Heart left ventricle (tissue), 16 donors: ENCODE data around the gene DBR1. TPM values are rescaled to one million over a fixed set of nuclear protein-coding genes. Genes with fewer than 3 reads are reported as not detected.

ENCODE experiments used
- ATAC-seq, 4 donors: fragments of 200-7000 bp; cut with Tn5 transposase; one replicate each; pipeline ENCODE4 v1.9.1; 2020 to 2022; ENCODE audit warnings: moderate library complexity in 4 of 4, mild to moderate bottlenecking in 3 of 4, moderate number of reproducible peaks in 1 of 4
- DNase-seq, 5 donors: peaks; one replicate each; pipeline ENCODE4 v3.0.0-alpha.2; 2020
- H3K27ac ChIP-seq, 12 donors: fragments of 200-600 bp; sonication (generic) in 4 of 12; one replicate each; pipeline versions ENCODE4 v1.5.0 to v1.8.0; 2016 to 2022; ENCODE audit warnings: mild to moderate bottlenecking in 2 of 12
- H3K27me3 ChIP-seq, 9 donors: fragments of 200-600 bp; sonication (generic) in 2 of 9; one replicate each; pipeline versions ENCODE4 v1.5.1 to v1.8.0; 2016 to 2022; ENCODE audit warnings: mild to moderate bottlenecking in 3 of 9
- H3K36me3 ChIP-seq, 9 donors: fragments of 200-600 bp; sonication (generic) in 2 of 9; one replicate each; pipeline versions ENCODE4 v1.5.0 to v1.8.0; 2018 to 2022; ENCODE audit warnings: mild to moderate bottlenecking in 2 of 9
- H3K4me1 ChIP-seq, 12 donors: fragments of 200-600 bp; sonication (generic) in 4 of 12; one replicate each; pipeline versions ENCODE4 v1.5.0 to v1.8.0; 2016 to 2022; ENCODE audit warnings: mild to moderate bottlenecking in 3 of 12
- H3K4me3 ChIP-seq, 12 donors: fragments of 200-600 bp; sonication (generic) in 4 of 12; one replicate each; pipeline versions ENCODE4 v1.5.0 to v1.8.0; 2017 to 2022; ENCODE audit warnings: mild to moderate bottlenecking in 9 of 12, moderate library complexity in 4 of 12
- H3K9me3 ChIP-seq, 12 donors: fragments of 200-600 bp; sonication (generic) in 4 of 12; one replicate each; pipeline versions ENCODE4 v1.5.0 to v1.8.0; 2016 to 2022; ENCODE audit warnings: mild to moderate bottlenecking in 1 of 12
- POLR2A ChIP-seq, 2 donors: fragments of 450-650 bp; IDR thresholded peaks; one replicate each; pipeline ENCODE4 v1.6.1; 2017; ENCODE audit warnings: antibody characterized with exemption in 2 of 2, mild to moderate bottlenecking in 2 of 2, moderate library complexity in 2 of 2
- WGBS, 4 donors: extraction: QIAGEN DNeasy Blood & Tissue Kit in 2 of 4; methylation state at CpG; one replicate each; pipeline versions ENCODE4 v1.1.5 to v1.1.7; 2013 to 2018; 5-methylcytosine and 5-hydroxymethylcytosine counted together
- intact Hi-C, 10 donors: fragments of 100-400 bp; cut with DNase I; formaldehyde crosslinking; loops; one replicate each; pipeline versions ENCODE4 v1.11.1 to v1.14.2; 2022
- polyA plus RNA-seq, 2 donors: library from polyadenylated mRNA; stranded (reverse); fragments of 200-250 nt; gene quantifications; one replicate each; pipeline ENCODE4 v1.2.3, GENCODE V29; 2013
- total RNA-seq, 9 donors: library from RNA; depleted of rRNA in 2 of 9; stranded (reverse); fragments of >200 nt in 2 of 9; fragmentation: NEBNext Ultra II Directional in 3 of 9; extraction: Animal tissue kit (Norgen Biotek cat#: 25700) in 3 of 9; gene quantifications; one replicate each; pipeline versions ENCODE4 v1.1.0 to v1.2.4, GENCODE V29; 2016 to 2023
- TF ChIP-seq, protein P1 (sequence below), 12 donors: fragments of 200-600 bp; sonication (generic) in 4 of 12; IDR thresholded peaks; one replicate each; pipeline versions ENCODE4 v1.5.0 to v1.8.0; 2018 to 2022; ENCODE audit warnings: antibody characterized with exemption in 12 of 12, mild to moderate bottlenecking in 5 of 12
- donor health status: ischemic (EF 13 %, LVEDD 7.1; RV severe dilation, severe dysfunction).
- donor health status: healthy with polysubstance abuse.
- donor health status: DM: no; HTN: yes; CAD: no.
- donor health status: DM: no; HTN: no; CAD: no.
- donor health status: ischemic (EF 25% LVEDD 6.9; RV normal size, moderate dysfunction).
- donor health status: ischemic (EF 25% LVEDD 5.7; RV mildly dilated, moderate dysfunction).
- donor health status: healthy.
- donor health status: DM: yes; HTN: yes; CAD: no.
- donor health status: ischemic (EF 35%, LVEDD 5.7; RV mildly dilated, moderate dysfunction).
- donor health status: nonischemic (EF 11% LVEDD 7.7; RV severe dilation, severe dysfunction).
- donor health status: DM: yes; HTN: yes; CAD: no.
- donor health status: PGD.
- donor health status: ischemic (EF 29% LVEDD 5.4; RV normal size, mild dysfunction).
- donor health status: nonischemic (EF 23%, LVEDD 6.1; RV moderate dilation, normal function).

The DBR1 gene
- total and polyA plus RNA-seq, 11 donors: 3.2 to 11.0 (median 7.9) TPM

DNA sequence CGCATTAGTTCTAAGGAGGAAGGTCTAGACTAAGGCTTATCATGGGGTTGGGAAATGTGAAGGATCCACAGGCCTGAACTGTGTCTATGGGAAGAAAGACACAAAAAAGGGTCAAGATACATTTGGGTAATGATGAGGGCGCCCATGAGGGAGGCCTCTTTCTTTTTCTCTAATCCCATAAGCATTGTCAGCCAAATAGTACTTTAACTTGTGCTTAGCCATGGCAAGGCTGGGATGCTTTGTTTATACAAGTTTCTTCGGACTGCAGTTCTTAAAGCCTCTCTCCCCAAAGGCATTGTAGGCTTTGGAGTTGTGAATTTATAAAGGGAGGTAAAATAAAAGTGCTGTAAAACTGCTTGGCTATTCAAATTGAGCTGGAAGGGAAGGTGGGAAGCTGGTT lies 35.8 kb upstream of the DBR1 start:
- TF ChIP-seq, protein P1, sequence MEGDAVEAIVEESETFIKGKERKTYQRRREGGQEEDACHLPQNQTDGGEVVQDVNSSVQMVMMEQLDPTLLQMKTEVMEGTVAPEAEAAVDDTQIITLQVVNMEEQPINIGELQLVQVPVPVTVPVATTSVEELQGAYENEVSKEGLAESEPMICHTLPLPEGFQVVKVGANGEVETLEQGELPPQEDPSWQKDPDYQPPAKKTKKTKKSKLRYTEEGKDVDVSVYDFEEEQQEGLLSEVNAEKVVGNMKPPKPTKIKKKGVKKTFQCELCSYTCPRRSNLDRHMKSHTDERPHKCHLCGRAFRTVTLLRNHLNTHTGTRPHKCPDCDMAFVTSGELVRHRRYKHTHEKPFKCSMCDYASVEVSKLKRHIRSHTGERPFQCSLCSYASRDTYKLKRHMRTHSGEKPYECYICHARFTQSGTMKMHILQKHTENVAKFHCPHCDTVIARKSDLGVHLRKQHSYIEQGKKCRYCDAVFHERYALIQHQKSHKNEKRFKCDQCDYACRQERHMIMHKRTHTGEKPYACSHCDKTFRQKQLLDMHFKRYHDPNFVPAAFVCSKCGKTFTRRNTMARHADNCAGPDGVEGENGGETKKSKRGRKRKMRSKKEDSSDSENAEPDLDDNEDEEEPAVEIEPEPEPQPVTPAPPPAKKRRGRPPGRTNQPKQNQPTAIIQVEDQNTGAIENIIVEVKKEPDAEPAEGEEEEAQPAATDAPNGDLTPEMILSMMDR (IDR thresholded peaks at IDR 0.05): no peak
- no peak for TF ChIP-seq POLR2A (IDR thresholded peaks at IDR 0.05)
- Histone ChIP-seq H3K4me3 (no peak overlapping the region), H3K36me3 (peaks cover 0 to 26% (median 13%) of the 10 kb centered on the region in 9 donors), H3K9me3 (no peaks in the 10 kb centered on the region), H3K27me3 (no peaks in the 10 kb centered on the region), H3K4me1 (peaks cover 0 to 12% (median under 1%) of the 10 kb centered on the region in 12 donors), H3K27ac (no peak overlapping the region)
- no peak for ATAC-seq
- DNase-seq: no peak
- intact Hi-C loops: no loop called here
- 87 to 91% (median 88%) methylated on average over 3 of the region's 3 CpGs for WGBS, 4 donors

DNA sequence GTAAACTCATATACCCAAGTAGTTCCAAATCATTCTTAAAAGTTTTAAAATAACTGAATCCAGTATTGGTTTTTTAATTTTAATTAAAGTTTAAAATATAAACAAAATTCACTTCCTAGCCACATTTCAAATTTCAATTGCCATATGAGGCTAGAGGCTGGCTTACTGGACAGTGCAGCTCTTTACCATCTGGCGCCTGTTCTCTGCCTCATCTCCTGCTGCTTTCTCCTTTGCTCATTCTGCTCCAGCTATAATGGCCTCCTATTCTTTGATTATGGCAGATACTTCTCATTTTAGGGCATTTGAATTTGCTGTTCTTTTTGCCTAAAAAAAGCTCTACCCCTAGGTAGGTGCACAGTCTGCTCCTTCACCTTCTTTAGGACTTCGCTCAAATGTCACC lies 31.5 kb upstream of the DBR1 start:
- Histone ChIP-seq H3K36me3 (peaks cover 0 to 6% (median 0%) of the 10 kb centered on the region in 9 donors), H3K27ac (no peak overlapping the region), H3K4me1 (peaks cover 0 to 40% (median 10%) of the 10 kb centered on the region in 12 donors), H3K4me3 (no peak overlapping the region), H3K27me3 (no peaks in the 10 kb centered on the region), H3K9me3 (no peaks in the 10 kb centered on the region)
- WGBS, 4 donors: 94 to 99% (median 97%) methylated on average over 2 of the region's 2 CpGs
- no peak for ATAC-seq
- intact Hi-C loops: no loop called here
- no peak for TF ChIP-seq POLR2A (IDR thresholded peaks at IDR 0.05)
- TF ChIP-seq, protein P1 (IDR thresholded peaks at IDR 0.05): no peak
- DNase-seq: no peak

DNA sequence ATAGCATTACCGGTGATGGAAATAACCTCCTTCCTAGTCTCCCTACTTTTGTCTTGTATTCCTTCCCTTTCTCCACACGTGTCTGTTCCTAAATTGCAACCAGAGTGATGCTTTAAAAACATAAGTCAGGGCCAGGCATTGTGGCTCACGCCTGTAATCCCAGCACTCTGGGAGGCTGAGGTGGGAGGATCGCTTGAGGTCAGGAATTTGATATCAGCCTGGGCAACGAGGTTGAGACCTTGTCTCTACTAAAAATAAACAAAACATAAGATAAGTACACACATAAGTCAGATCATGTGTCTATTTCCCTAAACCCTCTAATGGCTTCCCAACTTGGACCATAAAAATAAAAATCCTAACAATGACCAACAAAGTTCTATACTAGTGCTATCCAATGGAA lies 30.8 kb upstream of the DBR1 start:
- H3K27me3 ChIP-seq: no peaks in the 10 kb centered on the region
- intact Hi-C loops: no loop called here

DNA sequence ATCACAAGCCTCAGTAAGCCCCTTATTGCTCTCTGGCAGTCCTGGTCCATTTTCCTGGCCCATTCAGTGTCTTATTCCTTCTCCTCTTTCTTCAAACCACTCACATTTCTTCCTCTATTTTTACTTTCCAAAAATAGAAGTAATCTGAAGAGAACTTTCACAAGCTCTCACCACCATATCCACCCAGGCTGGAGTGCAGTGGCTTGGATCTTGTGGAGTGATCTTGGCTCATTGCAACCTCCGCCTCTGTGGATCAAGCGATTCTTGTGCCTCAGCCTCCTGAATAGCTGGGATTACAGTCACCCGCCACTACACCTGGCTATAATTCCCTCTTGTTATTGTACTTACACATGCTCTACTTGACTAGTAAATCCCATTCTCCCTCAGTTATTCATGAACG lies 29.2 kb upstream of the DBR1 start:
- Histone ChIP-seq H3K4me1 (peaks cover 0 to 51% (median 20%) of the 10 kb centered on the region in 12 donors), H3K9me3 (no peaks in the 10 kb centered on the region), H3K27me3 (no peaks in the 10 kb centered on the region), H3K36me3 (peaks cover 0 to 6% (median 0%) of the 10 kb centered on the region in 9 donors), H3K27ac (no peak overlapping the region), H3K4me3 (no peak overlapping the region)
- intact Hi-C loops: no loop called here
- DNase-seq (no peak), ATAC-seq (peak in 1 of 4 donors; percentile 20)
- TF ChIP-seq, protein P1 (IDR thresholded peaks at IDR 0.05): no peak
- no peak for TF ChIP-seq POLR2A (IDR thresholded peaks at IDR 0.05)
- WGBS, 4 donors: 83 to 88% (median 85%) methylated on average over 4 of the region's 4 CpGs

More for the DNA sequence above, 30.8 kb upstream of the DBR1 start:
- TF ChIP-seq, protein P1 (IDR thresholded peaks at IDR 0.05): no peak
- TF ChIP-seq POLR2A (IDR thresholded peaks at IDR 0.05): no peak
- Histone ChIP-seq H3K4me1 (peaks cover 0 to 42% (median 10%) of the 10 kb centered on the region in 12 donors), H3K9me3 (no peaks in the 10 kb centered on the region), H3K36me3 (peaks cover 0 to 6% (median 0%) of the 10 kb centered on the region in 9 donors), H3K27ac (no peak overlapping the region), H3K4me3 (no peak overlapping the region)
- ATAC-seq: no peak
- WGBS, 4 donors: 67 to 73% (median 68%) methylated on average over 5 of the region's 5 CpGs
- no peak for DNase-seq
